K562 (cell line): ENCODE data around the gene KRTAP4-5.

Experiments
- CBFB ChIP-seq: sonication (generic); formaldehyde crosslinking; IDR thresholded peaks from 2 replicates; pipeline ENCODE4 v1.4.0; 2020; ENCODE audit warnings: mild to moderate bottlenecking, missing genetic modification reagents
- CBX3 ChIP-seq, 2 experiments: IDR thresholded peaks; 1 replicate in 1 of 2; 2 replicates in 1 of 2; pipeline ENCODE4 v1.6.1; 2012; ENCODE audit warnings: inconsistent platforms in 2 of 2, low read length in 2 of 2, borderline replicate concordance in 1 of 2, control low read depth in 1 of 2
- CTCF ChIP-seq, 3 experiments: IDR thresholded peaks in 2 of 3; conservative IDR thresholded peaks in 1 of 3; 2 replicates each; pipeline ENCODE4 v1.5.1; 2011 to 2012; ENCODE audit warnings: low read length in 3 of 3, mild to moderate bottlenecking in 3 of 3, control low read depth in 2 of 3, improper control_type of control experiment in 1 of 3, inconsistent platforms in 1 of 3, low read depth in 1 of 3, mixed read lengths in 1 of 3, moderate library complexity in 1 of 3; ENCODE audit not compliant: insufficient read depth in 2 of 3
- DIDO1 ChIP-seq: fragments of 450-650 bp; IDR thresholded peaks from 2 replicates; pipeline ENCODE4 v1.6.1; 2016; ENCODE audit warnings: low read depth, missing biosample characterization, missing genetic modification characterization
- JUN ChIP-seq, 2 experiments: sonication (generic) in 1 of 2; formaldehyde crosslinking in 1 of 2; IDR thresholded peaks; 2 replicates each; pipeline versions ENCODE4 v1.6.1 to v1.8.0; 2012 to 2022; ENCODE audit warnings: borderline replicate concordance in 2 of 2, mild to moderate bottlenecking in 2 of 2, improper control_type of control experiment in 1 of 2, low read depth in 1 of 2, low read length in 1 of 2, missing genetic modification reagents in 1 of 2
- MCM2 ChIP-seq: fragments of 450-650 bp; IDR thresholded peaks from 2 replicates; pipeline ENCODE4 v1.6.1; 2017; ENCODE audit warnings: low read depth, mild to moderate bottlenecking
- POLR2A ChIP-seq: fragments of 450-650 bp; conservative IDR thresholded peaks from 2 replicates; pipeline ENCODE4 v1.6.1; 2016
- RNF2 ChIP-seq: sonication (generic); IDR thresholded peaks from 2 replicates; pipeline ENCODE4 v1.6.1; 2016
- ZNF239 ChIP-seq: fragments of 250-450 bp; sonication (Bioruptor Pico); IDR thresholded peaks from 2 replicates; pipeline ENCODE4 v1.4.0; 2020; ENCODE audit warnings: mild to moderate bottlenecking
- TF ChIP-seq, protein P1 (sequence below): sonication (generic); formaldehyde crosslinking; IDR thresholded peaks from 2 replicates; pipeline ENCODE4 v1.8.0; 2022; ENCODE audit warnings: missing genetic modification reagents, mild to moderate bottlenecking, borderline replicate concordance
- TF ChIP-seq, protein P2 (sequence below): sonication (generic); formaldehyde crosslinking; IDR thresholded peaks from 2 replicates; pipeline ENCODE4 v1.8.1; 2023; ENCODE audit warnings: mild to moderate bottlenecking, missing genetic modification reagents

- TF ChIP-seq DIDO1, result no peak
- no peak for TF ChIP-seq CTCF (IDR thresholded peaks at IDR 0.05 in 2 of 3, conservative IDR thresholded peaks at IDR 0.05 in 1 of 3; ENCODE audit: insufficient read depth in 2 of 3, low read depth in 1 of 3, low read length in 3 of 3)
- TF ChIP-seq POLR2A, result no peak
- TF ChIP-seq ZNF239 (CRISPR knock-in tag), result no peak
- TF ChIP-seq JUN (IDR thresholded peaks at IDR 0.05; ENCODE audit: borderline replicate concordance, low read depth, low read length), result no peak
- TF ChIP-seq JUN (CRISPR knock-in tag; IDR thresholded peaks at IDR 0.05; ENCODE audit: borderline replicate concordance), result no peak
- no peak for TF ChIP-seq RNF2
- TF ChIP-seq, protein P1, sequence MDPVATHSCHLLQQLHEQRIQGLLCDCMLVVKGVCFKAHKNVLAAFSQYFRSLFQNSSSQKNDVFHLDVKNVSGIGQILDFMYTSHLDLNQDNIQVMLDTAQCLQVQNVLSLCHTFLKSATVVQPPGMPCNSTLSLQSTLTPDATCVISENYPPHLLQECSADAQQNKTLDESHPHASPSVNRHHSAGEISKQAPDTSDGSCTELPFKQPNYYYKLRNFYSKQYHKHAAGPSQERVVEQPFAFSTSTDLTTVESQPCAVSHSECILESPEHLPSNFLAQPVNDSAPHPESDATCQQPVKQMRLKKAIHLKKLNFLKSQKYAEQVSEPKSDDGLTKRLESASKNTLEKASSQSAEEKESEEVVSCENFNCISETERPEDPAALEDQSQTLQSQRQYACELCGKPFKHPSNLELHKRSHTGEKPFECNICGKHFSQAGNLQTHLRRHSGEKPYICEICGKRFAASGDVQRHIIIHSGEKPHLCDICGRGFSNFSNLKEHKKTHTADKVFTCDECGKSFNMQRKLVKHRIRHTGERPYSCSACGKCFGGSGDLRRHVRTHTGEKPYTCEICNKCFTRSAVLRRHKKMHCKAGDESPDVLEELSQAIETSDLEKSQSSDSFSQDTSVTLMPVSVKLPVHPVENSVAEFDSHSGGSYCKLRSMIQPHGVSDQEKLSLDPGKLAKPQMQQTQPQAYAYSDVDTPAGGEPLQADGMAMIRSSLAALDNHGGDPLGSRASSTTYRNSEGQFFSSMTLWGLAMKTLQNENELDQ (CRISPR knock-in tag), result no peak
- TF ChIP-seq CBFB (CRISPR knock-in tag), result no peak
- TF ChIP-seq MCM2, result no peak
- no peak for TF ChIP-seq CBX3 (IDR thresholded peaks at IDR 0.05; ENCODE audit: borderline replicate concordance in 1 of 2, low read length in 2 of 2)
- TF ChIP-seq, protein P2, sequence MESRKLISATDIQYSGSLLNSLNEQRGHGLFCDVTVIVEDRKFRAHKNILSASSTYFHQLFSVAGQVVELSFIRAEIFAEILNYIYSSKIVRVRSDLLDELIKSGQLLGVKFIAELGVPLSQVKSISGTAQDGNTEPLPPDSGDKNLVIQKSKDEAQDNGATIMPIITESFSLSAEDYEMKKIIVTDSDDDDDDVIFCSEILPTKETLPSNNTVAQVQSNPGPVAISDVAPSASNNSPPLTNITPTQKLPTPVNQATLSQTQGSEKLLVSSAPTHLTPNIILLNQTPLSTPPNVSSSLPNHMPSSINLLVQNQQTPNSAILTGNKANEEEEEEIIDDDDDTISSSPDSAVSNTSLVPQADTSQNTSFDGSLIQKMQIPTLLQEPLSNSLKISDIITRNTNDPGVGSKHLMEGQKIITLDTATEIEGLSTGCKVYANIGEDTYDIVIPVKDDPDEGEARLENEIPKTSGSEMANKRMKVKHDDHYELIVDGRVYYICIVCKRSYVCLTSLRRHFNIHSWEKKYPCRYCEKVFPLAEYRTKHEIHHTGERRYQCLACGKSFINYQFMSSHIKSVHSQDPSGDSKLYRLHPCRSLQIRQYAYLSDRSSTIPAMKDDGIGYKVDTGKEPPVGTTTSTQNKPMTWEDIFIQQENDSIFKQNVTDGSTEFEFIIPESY (CRISPR knock-in tag), result no peak
These were observed 41.6 kb downstream of the KRTAP4-5 start for GRCh38 chr17:41107941-41108450.
